ENCODE data around the gene ZNF541.

GRCh38 chr19:47539747-47540311 is 33.1 kb downstream of the ZNF541 start:
- no peak for TF ChIP-seq EZH2 (optimal IDR thresholded peaks at IDR 0.05; ENCODE audit: low read depth, low read length)
- TF ChIP-seq, protein P1, sequence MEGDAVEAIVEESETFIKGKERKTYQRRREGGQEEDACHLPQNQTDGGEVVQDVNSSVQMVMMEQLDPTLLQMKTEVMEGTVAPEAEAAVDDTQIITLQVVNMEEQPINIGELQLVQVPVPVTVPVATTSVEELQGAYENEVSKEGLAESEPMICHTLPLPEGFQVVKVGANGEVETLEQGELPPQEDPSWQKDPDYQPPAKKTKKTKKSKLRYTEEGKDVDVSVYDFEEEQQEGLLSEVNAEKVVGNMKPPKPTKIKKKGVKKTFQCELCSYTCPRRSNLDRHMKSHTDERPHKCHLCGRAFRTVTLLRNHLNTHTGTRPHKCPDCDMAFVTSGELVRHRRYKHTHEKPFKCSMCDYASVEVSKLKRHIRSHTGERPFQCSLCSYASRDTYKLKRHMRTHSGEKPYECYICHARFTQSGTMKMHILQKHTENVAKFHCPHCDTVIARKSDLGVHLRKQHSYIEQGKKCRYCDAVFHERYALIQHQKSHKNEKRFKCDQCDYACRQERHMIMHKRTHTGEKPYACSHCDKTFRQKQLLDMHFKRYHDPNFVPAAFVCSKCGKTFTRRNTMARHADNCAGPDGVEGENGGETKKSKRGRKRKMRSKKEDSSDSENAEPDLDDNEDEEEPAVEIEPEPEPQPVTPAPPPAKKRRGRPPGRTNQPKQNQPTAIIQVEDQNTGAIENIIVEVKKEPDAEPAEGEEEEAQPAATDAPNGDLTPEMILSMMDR (IDR thresholded peaks at IDR 0.05; ENCODE audit: low read length), result no peak
